ENCODE measurements around the gene RELT.
"Not testable (repeated sequence)": the region's sequence is repeated elsewhere in the genome, so short reads cannot be mapped to it uniquely, and the experiment has no call there.

Gene RELT

GRCh38 chr11:73404506-73405145 is 28.4 kb downstream of the RELT start:
- no peak for DNase-seq

GRCh38 chr11:73405146-73405510 is 28.9 kb downstream of the RELT start:
- no peak for DNase-seq

- DNase-seq: no peak
These were observed 29.9 kb downstream of the RELT start for GRCh38 chr11:73406131-73406530.

GRCh38 chr11:73406619-73407018 is 30.4 kb downstream of the RELT start:
- DNase-seq: no peak

- no peak for DNase-seq
These were observed 33.2 kb downstream of the RELT start for GRCh38 chr11:73409431-73409830.

- peak; percentile 45 for DNase-seq
These were observed 34.4 kb downstream of the RELT start for GRCh38 chr11:73410627-73411026.

- DNase-seq: no peak
These were observed 34.8 kb downstream of the RELT start for GRCh38 chr11:73411031-73411430.

GRCh38 chr11:73412308-73412707 is 36.1 kb downstream of the RELT start:
- no peak for DNase-seq

- DNase-seq: no peak
These were observed 37.1 kb downstream of the RELT start for GRCh38 chr11:73413256-73413655.

- DNase-seq: peak; percentile 91
These were observed 38.9 kb downstream of the RELT start for GRCh38 chr11:73414977-73415651.

- DNase-seq: peak; percentile 94
These were observed 39.8 kb downstream of the RELT start for GRCh38 chr11:73415854-73416615.

- DNase-seq: peak; percentile 68
These were observed 40.6 kb downstream of the RELT start for GRCh38 chr11:73416786-73417185.

- DNase-seq: no peak
These were observed 43.9 kb downstream of the RELT start for GRCh38 chr11:73420136-73420535.

- no peak for DNase-seq
These were observed 46.7 kb downstream of the RELT start for GRCh38 chr11:73422886-73423285.

GRCh38 chr11:73423506-73423905 is 47.3 kb downstream of the RELT start:
- DNase-seq: no peak

GRCh38 chr11:73425108-73425507 is 48.9 kb downstream of the RELT start:
- DNase-seq: no peak

GRCh38 chr11:73426219-73426850 is 50.1 kb downstream of the RELT start:
- DNase-seq: peak; percentile 76

- no peak for DNase-seq
These were observed 52.0 kb downstream of the RELT start for GRCh38 chr11:73428227-73428626.

- peak; percentile 10 for DNase-seq
These were observed 52.5 kb downstream of the RELT start for GRCh38 chr11:73428699-73429098.

GRCh38 chr11:73429121-73429750 is 53.0 kb downstream of the RELT start:
- peak; percentile 67 for DNase-seq

- no peak for DNase-seq
These were observed 54.1 kb downstream of the RELT start for GRCh38 chr11:73430326-73430725.

- no peak for DNase-seq
These were observed 55.2 kb downstream of the RELT start for GRCh38 chr11:73431396-73431795.

- DNase-seq: not testable (repeated sequence)
These were observed 60.7 kb downstream of the RELT start for GRCh38 chr11:73436859-73437258.

Data from fibroblast of upper back skin (primary cell).